ENCODE results near the gene IL9R. TPM values are rescaled to one million over a fixed set of nuclear protein-coding genes. Genes with fewer than 3 reads are reported as not detected.

IL9R gene
- total and polyA plus RNA-seq, 9 of the 15 experiments (the other 6 are each of a cell fraction or from before 2014, with no cell fraction given): 0.58 to 2.7 (median 1.6) TPM

- TF ChIP-seq YY1 (IDR thresholded peaks at IDR 0.05; ENCODE audit: borderline replicate concordance in 1 of 3, control insufficient read depth in 1 of 3, extremely low read depth in 1 of 3, insufficient read depth in 3 of 3, insufficient read length in 1 of 3, insufficient replicate concordance in 2 of 3, low read depth in 1 of 3, low read length in 2 of 3) (no peak), PREB (CRISPR knock-in tag; IDR thresholded peaks at IDR 0.05) (no peak), RNF2 (IDR thresholded peaks at IDR 0.05) (no peak), CSDE1 (IDR thresholded peaks at IDR 0.05) (0 out of 4 replicates have a peak, but pooled peaks of 1 of the 2 experiments have one; percentile 59), CEBPB (tag; IDR thresholded peaks at IDR 0.05) (no peak), ZNF143 (CRISPR knock-in tag; IDR thresholded peaks at IDR 0.05) (no peak), PPARD (CRISPR knock-in tag; IDR thresholded peaks at IDR 0.05) (no peak), ZNF764 (CRISPR knock-in tag; IDR thresholded peaks at IDR 0.05; ENCODE audit: low read depth) (no peak), ADNP (tag; IDR thresholded peaks at IDR 0.05) (no peak), CBFB (CRISPR knock-in tag; IDR thresholded peaks at IDR 0.05) (no peak), ZNF24 (IDR thresholded peaks at IDR 0.05) (no peak), ZKSCAN1 (IDR thresholded peaks at IDR 0.05; ENCODE audit: low read depth, low read length) (no peak), NR3C1 (CRISPR knock-in tag; IDR thresholded peaks at IDR 0.05) (no peak), NBN (IDR thresholded peaks at IDR 0.05; ENCODE audit: low read depth) (no peak), COPS2 (conservative IDR thresholded peaks at IDR 0.05) (no peak), PBX2 (CRISPR knock-in tag; IDR thresholded peaks at IDR 0.05; ENCODE audit: low read depth) (no peak), PBX2 (tag; conservative IDR thresholded peaks at IDR 0.05; ENCODE audit: low read depth) (no peak), WHSC1 (IDR thresholded peaks at IDR 0.05; ENCODE audit: low read length) (no peak), BCL6 (CRISPR knock-in tag; IDR thresholded peaks at IDR 0.05) (no peak), TAF7 (tag; IDR thresholded peaks at IDR 0.05) (no peak), ZNF232 (CRISPR knock-in tag; IDR thresholded peaks at IDR 0.05) (no peak), STAG1 (CRISPR knock-in tag; IDR thresholded peaks at IDR 0.05; ENCODE audit: borderline replicate concordance) (no peak)
- TF ChIP-seq, protein P1, sequence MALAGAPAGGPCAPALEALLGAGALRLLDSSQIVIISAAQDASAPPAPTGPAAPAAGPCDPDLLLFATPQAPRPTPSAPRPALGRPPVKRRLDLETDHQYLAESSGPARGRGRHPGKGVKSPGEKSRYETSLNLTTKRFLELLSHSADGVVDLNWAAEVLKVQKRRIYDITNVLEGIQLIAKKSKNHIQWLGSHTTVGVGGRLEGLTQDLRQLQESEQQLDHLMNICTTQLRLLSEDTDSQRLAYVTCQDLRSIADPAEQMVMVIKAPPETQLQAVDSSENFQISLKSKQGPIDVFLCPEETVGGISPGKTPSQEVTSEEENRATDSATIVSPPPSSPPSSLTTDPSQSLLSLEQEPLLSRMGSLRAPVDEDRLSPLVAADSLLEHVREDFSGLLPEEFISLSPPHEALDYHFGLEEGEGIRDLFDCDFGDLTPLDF (CRISPR knock-in tag; IDR thresholded peaks at IDR 0.05): no peak
- TF ChIP-seq, protein P2, sequence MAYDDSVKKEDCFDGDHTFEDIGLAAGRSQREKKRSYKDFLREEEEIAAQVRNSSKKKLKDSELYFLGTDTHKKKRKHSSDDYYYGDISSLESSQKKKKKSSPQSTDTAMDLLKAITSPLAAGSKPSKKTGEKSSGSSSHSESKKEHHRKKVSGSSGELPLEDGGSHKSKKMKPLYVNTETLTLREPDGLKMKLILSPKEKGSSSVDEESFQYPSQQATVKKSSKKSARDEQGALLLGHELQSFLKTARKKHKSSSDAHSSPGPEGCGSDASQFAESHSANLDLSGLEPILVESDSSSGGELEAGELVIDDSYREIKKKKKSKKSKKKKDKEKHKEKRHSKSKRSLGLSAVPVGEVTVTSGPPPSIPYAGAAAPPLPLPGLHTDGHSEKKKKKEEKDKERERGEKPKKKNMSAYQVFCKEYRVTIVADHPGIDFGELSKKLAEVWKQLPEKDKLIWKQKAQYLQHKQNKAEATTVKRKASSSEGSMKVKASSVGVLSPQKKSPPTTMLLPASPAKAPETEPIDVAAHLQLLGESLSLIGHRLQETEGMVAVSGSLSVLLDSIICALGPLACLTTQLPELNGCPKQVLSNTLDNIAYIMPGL (CRISPR knock-in tag; IDR thresholded peaks at IDR 0.05): no peak
- TF ChIP-seq, protein P3, sequence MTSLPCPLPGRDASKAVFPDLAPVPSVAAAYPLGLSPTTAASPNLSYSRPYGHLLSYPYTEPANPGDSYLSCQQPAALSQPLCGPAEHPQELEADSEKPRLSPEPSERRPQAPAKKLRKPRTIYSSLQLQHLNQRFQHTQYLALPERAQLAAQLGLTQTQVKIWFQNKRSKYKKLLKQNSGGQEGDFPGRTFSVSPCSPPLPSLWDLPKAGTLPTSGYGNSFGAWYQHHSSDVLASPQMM (CRISPR knock-in tag; IDR thresholded peaks at IDR 0.05): no peak
Observed at GRCh38 chrX:156008915-156009314, 11.4 kb downstream of the IL9R start (continued).
